AG04450 (cell line): ENCODE measurements around the gene CENPT. TPM values are rescaled to one million over a fixed set of nuclear protein-coding genes. Genes with fewer than 3 reads are reported as not detected.
A peak's percentile ranks its signal among the peaks of the same experiment; 100 is the strongest.
"Not testable (repeated sequence)": the region's sequence is repeated elsewhere in the genome, so short reads cannot be mapped to it uniquely, and the experiment has no call there.

Experiments used
- CTCF ChIA-PET: fragments of 300-600, 350-600 bp; formaldehyde crosslinking; extraction: SDS; loops from one replicate; lab custom pipeline; 2022; ENCODE audit warnings: antibody characterized with exemption, inconsistent platforms; lab: Charles Lee
- POLR2A ChIA-PET: fragments of 350-600 bp; formaldehyde crosslinking; extraction: SDS; loops from one replicate; lab custom pipeline; 2021; ENCODE audit warnings: antibody characterized with exemption, inconsistent platforms; lab: Yijun Ruan, JAX
- DNase-seq: peaks from one replicate; pipeline ENCODE4 v3.0.0-alpha.2; 2011; ENCODE audit warnings: low read depth, low spot score
- H3K27ac ChIP-seq: one replicate; pipeline ENCODE4 v1.5.1; 2012; ENCODE audit warnings: low read depth, low read length, control low read depth
- H3K27me3 ChIP-seq: one replicate; pipeline ENCODE4 v1.6.0; 2012; ENCODE audit warnings: low read length; ENCODE audit not compliant: control insufficient read depth, insufficient read depth
- H3K4me3 ChIP-seq: 2 replicates; pipeline ENCODE4 v1.5.1; 2011; ENCODE audit warnings: mild to moderate bottlenecking, low read depth, low read length, control low read depth
- H3K9me3 ChIP-seq: 2 replicates; pipeline ENCODE4 v1.5.1; 2012; ENCODE audit warnings: low read length; ENCODE audit not compliant: control insufficient read depth, insufficient read depth
- polyA plus RNA-seq: library from polyadenylated mRNA; depleted of rRNA; stranded (reverse); fragments of >200 nt; gene quantifications from 2 replicates; pipeline ENCODE4 v1.2.3, GENCODE V29; 2011
- TF ChIP-seq, protein P1 (sequence below): IDR thresholded peaks from 2 replicates; pipeline ENCODE4 v1.5.1; 2011; ENCODE audit warnings: low read depth, low read length, control low read depth, inconsistent platforms

CENPT gene
- polyA plus RNA-seq, 1 experiment: 17.9 TPM

- Histone ChIP-seq H3K4me3 (no peak overlapping the region), H3K9me3 (no peaks in the 10 kb centered on the region; the same call in 1 of the 2 replicates), H3K27ac (no peak overlapping the region), H3K27me3 (no peaks in the 10 kb centered on the region)
- TF ChIP-seq, protein P1, sequence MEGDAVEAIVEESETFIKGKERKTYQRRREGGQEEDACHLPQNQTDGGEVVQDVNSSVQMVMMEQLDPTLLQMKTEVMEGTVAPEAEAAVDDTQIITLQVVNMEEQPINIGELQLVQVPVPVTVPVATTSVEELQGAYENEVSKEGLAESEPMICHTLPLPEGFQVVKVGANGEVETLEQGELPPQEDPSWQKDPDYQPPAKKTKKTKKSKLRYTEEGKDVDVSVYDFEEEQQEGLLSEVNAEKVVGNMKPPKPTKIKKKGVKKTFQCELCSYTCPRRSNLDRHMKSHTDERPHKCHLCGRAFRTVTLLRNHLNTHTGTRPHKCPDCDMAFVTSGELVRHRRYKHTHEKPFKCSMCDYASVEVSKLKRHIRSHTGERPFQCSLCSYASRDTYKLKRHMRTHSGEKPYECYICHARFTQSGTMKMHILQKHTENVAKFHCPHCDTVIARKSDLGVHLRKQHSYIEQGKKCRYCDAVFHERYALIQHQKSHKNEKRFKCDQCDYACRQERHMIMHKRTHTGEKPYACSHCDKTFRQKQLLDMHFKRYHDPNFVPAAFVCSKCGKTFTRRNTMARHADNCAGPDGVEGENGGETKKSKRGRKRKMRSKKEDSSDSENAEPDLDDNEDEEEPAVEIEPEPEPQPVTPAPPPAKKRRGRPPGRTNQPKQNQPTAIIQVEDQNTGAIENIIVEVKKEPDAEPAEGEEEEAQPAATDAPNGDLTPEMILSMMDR: no peak
- CTCF ChIA-PET: interaction anchor here (1.6 kb wide), 1 partner anchor 22 kb away, joined by 9 read pairs; no protein-coding TSS in a partner anchor
- DNase-seq: no peak
- POLR2A ChIA-PET: no interaction called here
Measured at GRCh38 chr16:67837811-67838210, 9.7 kb downstream of the CENPT start.

DNA sequence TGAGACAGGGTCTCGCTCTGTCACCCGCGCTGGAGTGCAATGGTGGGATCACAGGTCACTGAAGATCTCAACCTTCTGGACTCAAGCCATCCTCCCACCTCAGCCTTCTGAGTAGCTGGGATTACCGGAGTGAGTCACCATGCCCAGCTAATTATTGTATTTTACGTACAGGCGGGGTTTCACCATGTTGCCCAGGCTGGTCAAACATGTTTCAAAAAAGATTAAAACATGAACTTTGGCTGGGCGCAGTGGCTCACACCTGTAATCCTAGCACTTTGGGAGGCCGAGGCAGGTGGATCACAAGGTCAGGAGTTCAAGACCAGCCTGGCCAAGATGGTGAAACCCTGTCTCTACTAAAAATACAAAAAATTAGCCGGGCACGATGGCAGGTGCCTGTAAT, 10.3 kb downstream of the CENPT start:
- H3K27ac ChIP-seq, H3K4me3 ChIP-seq, POLR2A ChIA-PET, H3K27me3 ChIP-seq, H3K9me3 ChIP-seq, DNase-seq: not testable (repeated sequence)
- CTCF ChIA-PET: interaction anchor here (1.6 kb wide), 1 partner anchor 21 kb away, joined by 9 read pairs; no protein-coding TSS in a partner anchor

DNA sequence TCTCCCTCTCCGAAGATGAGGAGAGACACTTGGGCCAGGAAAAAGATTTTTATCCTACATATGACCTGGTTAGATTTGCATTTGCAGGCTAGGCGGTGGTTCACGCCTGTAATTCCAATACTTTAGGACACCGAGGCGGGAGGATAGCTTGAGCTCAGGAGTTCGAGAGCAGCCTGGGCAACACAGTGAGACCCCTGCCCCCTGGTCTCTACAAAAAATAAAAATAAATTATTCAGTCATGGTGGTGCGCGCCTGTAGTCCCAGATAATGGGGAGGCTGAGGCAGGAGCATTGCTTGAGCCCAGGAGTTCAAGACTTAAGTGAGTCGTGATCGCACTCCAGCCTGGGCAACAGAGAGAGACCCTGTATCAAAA, 13.3 kb downstream of the CENPT start:
- Histone ChIP-seq H3K27ac (no peak overlapping the region), H3K9me3 (no peaks in the 10 kb centered on the region), H3K27me3 (no peaks in the 10 kb centered on the region), H3K4me3 (peak overlapping the region; percentile 75; the same call in 1 of the 2 replicates)
- TF ChIP-seq, protein P1: no peak
- ChIA-PET POLR2A (interaction anchor here (0.9 to 2.3 kb wide), 4 partner anchors 12 to 61 kb away, joined by 3 to 10 read pairs (median 5); partner anchors contain the start of genes NUTF2, RANBP10 and TSNAXIP1), CTCF (interaction anchor here (0.6 to 2.4 kb wide), 3 partner anchors 7 to 160 kb away, joined by 3 to 15 read pairs (median 5); no protein-coding TSS in a partner anchor)
- DNase-seq: no peak

- Histone ChIP-seq H3K4me3 (peak overlapping the region; percentile 75), H3K27me3 (no peaks in the 10 kb centered on the region), H3K27ac (peak overlapping the region; percentile 77), H3K9me3 (no peaks in the 10 kb centered on the region)
- CTCF ChIA-PET: interaction anchor here (0.6 to 2.4 kb wide), 5 partner anchors 8 to 160 kb away, joined by 3 to 15 read pairs (median 3); no protein-coding TSS in a partner anchor
- POLR2A ChIA-PET: interaction anchor here (0.7 to 2.3 kb wide), 6 partner anchors 11 to 107 kb away, joined by 3 to 10 read pairs (median 4); partner anchors contain the start of genes NUTF2, RANBP10 and TSNAXIP1
- peak; percentile 63 for DNase-seq
- TF ChIP-seq, protein P1: no peak
Measured at GRCh38 chr16:67833415-67834241, 13.9 kb downstream of the CENPT start.

- H3K27me3 ChIP-seq: no peaks in the 10 kb centered on the region
- H3K27ac ChIP-seq: peak overlapping the region; percentile 77
- TF ChIP-seq, protein P1: no peak
- DNase-seq: no peak
- ChIA-PET CTCF (interaction anchor here (0.9 to 2.4 kb wide), 5 partner anchors 8 to 96 kb away, joined by 3 to 15 read pairs (median 3); no protein-coding TSS in a partner anchor), POLR2A (interaction anchor here (0.7 to 2.3 kb wide), 4 partner anchors 12 to 108 kb away, joined by 3 to 10 read pairs (median 4); partner anchors contain the start of gene NUTF2)
- H3K4me3 ChIP-seq: peak overlapping the region; percentile 75
- no peaks in the 10 kb centered on the region for H3K9me3 ChIP-seq
Measured at GRCh38 chr16:67833030-67833414, 14.5 kb downstream of the CENPT start.
